Measurements from ENCODE around the gene PHOSPHO1.

The PHOSPHO1 gene

GRCh38 chr17:49218941-49219913, 11.4 kb downstream of the PHOSPHO1 start:
- no peak for DNase-seq (ENCODE audit: low read depth)

GRCh38 chr17:49217651-49218413, 12.8 kb downstream of the PHOSPHO1 start:
- no peak for DNase-seq (ENCODE audit: low read depth)

GRCh38 chr17:49216953-49217650, 13.5 kb downstream of the PHOSPHO1 start:
- no peak for DNase-seq (ENCODE audit: low read depth)

- no peak for DNase-seq (ENCODE audit: low read depth)
Measured at GRCh38 chr17:49216482-49216881, 14.1 kb downstream of the PHOSPHO1 start.

GRCh38 chr17:49214676-49215360, 15.8 kb downstream of the PHOSPHO1 start:
- DNase-seq (ENCODE audit: low read depth): no peak

GRCh38 chr17:49213847-49214246, 16.7 kb downstream of the PHOSPHO1 start:
- no peak for DNase-seq (ENCODE audit: low read depth)

GRCh38 chr17:49213399-49213798, 17.2 kb downstream of the PHOSPHO1 start:
- DNase-seq (ENCODE audit: low read depth): no peak

- peak; percentile 58 for DNase-seq (ENCODE audit: low read depth)
Measured at GRCh38 chr17:49210158-49211029, 20.2 kb downstream of the PHOSPHO1 start, which contains the start of the genes ABI3 and GNGT2. Gene ABI3, plus strand, starts transcription at chr17:49210707. Its CDS starts 18 bp downstream, at chr17:49210725. Gene GNGT2, minus strand, starts transcription at chr17:49210574. Its CDS starts 3,152 bp downstream, at chr17:49207422.

- DNase-seq (ENCODE audit: low read depth): no peak
Measured at GRCh38 chr17:49209061-49209571, 21.5 kb downstream of the PHOSPHO1 start.

GRCh38 chr17:49204516-49204915, 26.1 kb downstream of the PHOSPHO1 start:
- no peak for DNase-seq (ENCODE audit: low read depth)

- no peak for DNase-seq (ENCODE audit: low read depth)
Measured at GRCh38 chr17:49203796-49204195, 26.8 kb downstream of the PHOSPHO1 start.

- no peak for DNase-seq (ENCODE audit: low read depth)
Measured at GRCh38 chr17:49201481-49201927, 29.1 kb downstream of the PHOSPHO1 start.

- no peak for DNase-seq (ENCODE audit: low read depth)
Measured at GRCh38 chr17:49200423-49201083, 30.0 kb downstream of the PHOSPHO1 start.

GRCh38 chr17:49198211-49198610, 32.4 kb downstream of the PHOSPHO1 start:
- DNase-seq (ENCODE audit: low read depth): no peak

- no peak for DNase-seq (ENCODE audit: low read depth)
Measured at GRCh38 chr17:49197346-49197998, 33.1 kb downstream of the PHOSPHO1 start.

GRCh38 chr17:49196520-49196919, 34.1 kb downstream of the PHOSPHO1 start:
- DNase-seq (ENCODE audit: low read depth): no peak

- DNase-seq (ENCODE audit: low read depth): no peak
Measured at GRCh38 chr17:49195751-49196150, 34.8 kb downstream of the PHOSPHO1 start.

GRCh38 chr17:49194297-49194607, 36.3 kb downstream of the PHOSPHO1 start:
- DNase-seq (ENCODE audit: low read depth): no peak
